HepG2 (cell line): ENCODE data around the gene NBEA. TPM values are rescaled to one million over a fixed set of nuclear protein-coding genes. Genes with fewer than 3 reads are reported as not detected.
A peak's percentile ranks its signal among the peaks of the same experiment; 100 is the strongest.

Experiments
- HNRNPLL ChIP-seq: fragments of 200-400 bp; formaldehyde crosslinking; IDR thresholded peaks from 2 replicates; pipeline ENCODE4 v1.6.1; 2017; ENCODE audit warnings: mild to moderate bottlenecking, low read depth, low read length; ENCODE audit not compliant: poor library complexity, severe bottlenecking
- MYC ChIP-seq: sonication (generic); formaldehyde crosslinking; IDR thresholded peaks from 2 replicates; pipeline ENCODE4 v1.9.0; 2021; ENCODE audit warnings: missing genetic modification reagents, borderline replicate concordance
- RELA ChIP-seq: sonication (generic); formaldehyde crosslinking; IDR thresholded peaks from 2 replicates; pipeline ENCODE4 v1.4.0; 2020; ENCODE audit warnings: missing genetic modification reagents
- SAP130 ChIP-seq: IDR thresholded peaks from 2 replicates; pipeline ENCODE4 v1.6.1; 2016; ENCODE audit warnings: low read depth
- SIN3A ChIP-seq: IDR thresholded peaks from 2 replicates; pipeline ENCODE4 v1.6.1; 2011; ENCODE audit warnings: low read depth, mild to moderate bottlenecking, control low read depth, low read length, borderline replicate concordance
- ZNF205 ChIP-seq: IDR thresholded peaks from 2 replicates; pipeline ENCODE4 v1.6.1; 2018; ENCODE audit warnings: missing biosample characterization, missing genetic modification reagents
- ZNF772 ChIP-seq: sonication (generic); formaldehyde crosslinking; IDR thresholded peaks from 2 replicates; pipeline ENCODE4 v1.5.0; 2020; ENCODE audit warnings: mild to moderate bottlenecking, missing genetic modification reagents
- ZNF775 ChIP-seq: sonication (generic); formaldehyde crosslinking; IDR thresholded peaks from 2 replicates; pipeline ENCODE4 v1.4.0; 2020; ENCODE audit warnings: missing genetic modification reagents, mild to moderate bottlenecking, moderate library complexity, borderline replicate concordance
- ZNF777 ChIP-seq: sonication (generic); formaldehyde crosslinking; IDR thresholded peaks from 2 replicates; pipeline ENCODE4 v1.4.0; 2020; ENCODE audit warnings: missing genetic modification reagents
- polyA plus RNA-seq, 8 experiments: library from polyadenylated mRNA; depleted of rRNA in 3 of 8; stranded (reverse) in 7 of 8; unstranded in 1 of 8; fragments of >200 nt; fragmentation: Illumina TruSeq in 4 of 8; extraction: Trizol in 4 of 8; gene quantifications; 2 replicates each; pipeline versions ENCODE4 v1.2.1 to v1.2.3, GENCODE V29; 2011 to 2016; ENCODE audit warnings: low read depth in 4 of 8, missing spikeins in 1 of 8, mixed read lengths in 1 of 8; ENCODE audit not compliant: insufficient read depth in 1 of 8
- total RNA-seq, 5 experiments: library from RNA; depleted of rRNA; stranded (reverse); fragments of >200 nt; fragmentation: Illumina TruSeq; extraction: Trizol; gene quantifications; 2 replicates each; pipeline ENCODE4 v1.2.3, GENCODE V29; 2016; ENCODE audit warnings: low read depth in 1 of 5
- TF ChIP-seq, protein P1 (sequence below): sonication (generic); formaldehyde crosslinking; IDR thresholded peaks from 2 replicates; pipeline ENCODE4 v1.5.0; 2020; ENCODE audit warnings: mild to moderate bottlenecking, missing genetic modification reagents, moderate library complexity
- TF ChIP-seq, protein P2 (sequence below): sonication (generic); formaldehyde crosslinking; IDR thresholded peaks from 2 replicates; pipeline ENCODE4 v1.4.0; 2020; ENCODE audit warnings: missing genetic modification reagents
- TF ChIP-seq, protein P3 (sequence below): sonication (generic); formaldehyde crosslinking; IDR thresholded peaks from 2 replicates; pipeline ENCODE4 v1.8.1; 2023; ENCODE audit warnings: mild to moderate bottlenecking, moderate library complexity, missing genetic modification reagents
- TF ChIP-seq, protein P4 (sequence below): sonication (generic); formaldehyde crosslinking; conservative IDR thresholded peaks from 2 replicates; pipeline ENCODE4 v1.4.0; 2020; ENCODE audit warnings: missing genetic modification reagents
- TF ChIP-seq, protein P5 (sequence below): sonication (generic); formaldehyde crosslinking; IDR thresholded peaks from 2 replicates; pipeline ENCODE4 v1.8.0; 2022; ENCODE audit warnings: missing genetic modification reagents, mild to moderate bottlenecking, borderline replicate concordance
- TF ChIP-seq, protein P6 (sequence below): sonication (generic); formaldehyde crosslinking; IDR thresholded peaks from 2 replicates; pipeline ENCODE4 v1.4.0; 2020; ENCODE audit warnings: missing genetic modification reagents

Gene NBEA
- total and polyA plus RNA-seq, 2 of the 13 experiments (the other 11 are each of a cell fraction or from before 2014, with no cell fraction given): 2.7 to 2.8 TPM

DNA sequence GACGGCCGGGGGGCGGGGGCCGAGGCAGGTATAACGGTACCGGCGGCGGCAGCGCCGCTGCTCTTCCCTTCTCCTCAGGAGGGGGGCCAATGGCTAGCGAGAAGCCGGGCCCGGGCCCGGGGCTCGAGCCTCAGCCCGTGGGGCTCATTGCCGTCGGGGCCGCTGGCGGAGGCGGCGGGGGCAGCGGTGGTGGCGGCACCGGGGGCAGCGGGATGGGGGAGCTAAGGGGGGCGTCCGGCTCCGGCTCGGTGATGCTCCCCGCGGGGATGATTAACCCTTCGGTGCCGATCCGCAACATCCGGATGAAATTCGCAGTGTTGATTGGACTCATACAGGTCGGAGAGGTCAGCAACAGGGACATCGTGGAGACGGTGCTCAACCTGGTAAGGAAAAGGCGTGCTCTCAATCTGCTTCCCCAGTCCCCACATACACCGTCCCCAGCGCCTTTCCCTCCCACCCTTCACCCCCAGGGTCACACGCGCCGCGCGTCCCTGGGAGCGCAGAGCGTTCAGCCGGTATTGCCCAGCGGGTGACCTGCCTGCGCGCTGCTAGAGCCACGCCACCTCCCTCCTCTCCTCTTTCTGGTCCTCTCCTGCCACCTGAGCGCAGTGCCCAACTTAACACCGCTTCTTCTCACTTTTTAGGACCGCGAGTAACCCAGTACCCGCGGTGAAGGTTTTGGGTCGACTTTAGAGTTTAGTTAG is 814 bp downstream of the NBEA start (continued):
- TF ChIP-seq, protein P1, sequence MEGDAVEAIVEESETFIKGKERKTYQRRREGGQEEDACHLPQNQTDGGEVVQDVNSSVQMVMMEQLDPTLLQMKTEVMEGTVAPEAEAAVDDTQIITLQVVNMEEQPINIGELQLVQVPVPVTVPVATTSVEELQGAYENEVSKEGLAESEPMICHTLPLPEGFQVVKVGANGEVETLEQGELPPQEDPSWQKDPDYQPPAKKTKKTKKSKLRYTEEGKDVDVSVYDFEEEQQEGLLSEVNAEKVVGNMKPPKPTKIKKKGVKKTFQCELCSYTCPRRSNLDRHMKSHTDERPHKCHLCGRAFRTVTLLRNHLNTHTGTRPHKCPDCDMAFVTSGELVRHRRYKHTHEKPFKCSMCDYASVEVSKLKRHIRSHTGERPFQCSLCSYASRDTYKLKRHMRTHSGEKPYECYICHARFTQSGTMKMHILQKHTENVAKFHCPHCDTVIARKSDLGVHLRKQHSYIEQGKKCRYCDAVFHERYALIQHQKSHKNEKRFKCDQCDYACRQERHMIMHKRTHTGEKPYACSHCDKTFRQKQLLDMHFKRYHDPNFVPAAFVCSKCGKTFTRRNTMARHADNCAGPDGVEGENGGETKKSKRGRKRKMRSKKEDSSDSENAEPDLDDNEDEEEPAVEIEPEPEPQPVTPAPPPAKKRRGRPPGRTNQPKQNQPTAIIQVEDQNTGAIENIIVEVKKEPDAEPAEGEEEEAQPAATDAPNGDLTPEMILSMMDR: 0 out of 2 replicates have a peak, but pooled peaks have one; percentile 12
- TF ChIP-seq RELA (CRISPR knock-in tag) (no peak), ZNF777 (CRISPR knock-in tag) (peak; percentile 90), HNRNPLL (peak; percentile 53), ZNF775 (CRISPR knock-in tag) (no peak), MYC (CRISPR knock-in tag) (peak; percentile 23), ZNF772 (CRISPR knock-in tag) (0 out of 2 replicates have a peak, but pooled peaks have one; percentile 17), SIN3A (0 out of 2 replicates have a peak, but pooled peaks have one; percentile 31), ZNF205 (CRISPR knock-in tag) (no peak), SAP130 (CRISPR knock-in tag) (peak; percentile 34; the same call in 1 of the 2 replicates)
- TF ChIP-seq, protein P2, sequence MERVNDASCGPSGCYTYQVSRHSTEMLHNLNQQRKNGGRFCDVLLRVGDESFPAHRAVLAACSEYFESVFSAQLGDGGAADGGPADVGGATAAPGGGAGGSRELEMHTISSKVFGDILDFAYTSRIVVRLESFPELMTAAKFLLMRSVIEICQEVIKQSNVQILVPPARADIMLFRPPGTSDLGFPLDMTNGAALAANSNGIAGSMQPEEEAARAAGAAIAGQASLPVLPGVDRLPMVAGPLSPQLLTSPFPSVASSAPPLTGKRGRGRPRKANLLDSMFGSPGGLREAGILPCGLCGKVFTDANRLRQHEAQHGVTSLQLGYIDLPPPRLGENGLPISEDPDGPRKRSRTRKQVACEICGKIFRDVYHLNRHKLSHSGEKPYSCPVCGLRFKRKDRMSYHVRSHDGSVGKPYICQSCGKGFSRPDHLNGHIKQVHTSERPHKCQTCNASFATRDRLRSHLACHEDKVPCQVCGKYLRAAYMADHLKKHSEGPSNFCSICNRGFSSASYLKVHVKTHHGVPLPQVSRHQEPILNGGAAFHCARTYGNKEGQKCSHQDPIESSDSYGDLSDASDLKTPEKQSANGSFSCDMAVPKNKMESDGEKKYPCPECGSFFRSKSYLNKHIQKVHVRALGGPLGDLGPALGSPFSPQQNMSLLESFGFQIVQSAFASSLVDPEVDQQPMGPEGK: peak; percentile 23; the same call in 1 of the 2 replicates
- TF ChIP-seq, protein P3, sequence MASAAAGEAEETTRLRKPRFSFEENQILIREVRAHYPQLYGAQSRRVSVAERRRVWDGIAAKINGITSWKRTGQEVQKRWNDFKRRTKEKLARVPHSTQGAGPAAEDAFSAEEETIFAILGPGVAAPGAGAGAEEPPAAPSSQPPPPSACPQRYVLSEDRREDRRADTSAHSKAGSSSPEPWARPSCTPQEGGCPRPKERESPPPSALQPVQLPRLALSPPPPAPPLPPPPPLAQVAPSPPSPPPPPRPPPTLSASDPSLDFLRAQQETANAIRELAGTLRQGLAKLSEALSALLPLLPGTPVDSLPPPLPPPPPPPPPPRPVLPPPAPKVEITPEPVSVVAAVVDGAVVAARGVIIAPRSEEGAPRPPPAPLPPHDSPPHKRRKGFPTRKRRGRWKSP (CRISPR knock-in tag): 0 out of 2 replicates have a peak, but pooled peaks have one; percentile 45
- TF ChIP-seq, protein P4, sequence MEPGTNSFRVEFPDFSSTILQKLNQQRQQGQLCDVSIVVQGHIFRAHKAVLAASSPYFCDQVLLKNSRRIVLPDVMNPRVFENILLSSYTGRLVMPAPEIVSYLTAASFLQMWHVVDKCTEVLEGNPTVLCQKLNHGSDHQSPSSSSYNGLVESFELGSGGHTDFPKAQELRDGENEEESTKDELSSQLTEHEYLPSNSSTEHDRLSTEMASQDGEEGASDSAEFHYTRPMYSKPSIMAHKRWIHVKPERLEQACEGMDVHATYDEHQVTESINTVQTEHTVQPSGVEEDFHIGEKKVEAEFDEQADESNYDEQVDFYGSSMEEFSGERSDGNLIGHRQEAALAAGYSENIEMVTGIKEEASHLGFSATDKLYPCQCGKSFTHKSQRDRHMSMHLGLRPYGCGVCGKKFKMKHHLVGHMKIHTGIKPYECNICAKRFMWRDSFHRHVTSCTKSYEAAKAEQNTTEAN (CRISPR knock-in tag): 0 out of 2 replicates have a peak, but pooled peaks have one; percentile 3
- TF ChIP-seq, protein P5, sequence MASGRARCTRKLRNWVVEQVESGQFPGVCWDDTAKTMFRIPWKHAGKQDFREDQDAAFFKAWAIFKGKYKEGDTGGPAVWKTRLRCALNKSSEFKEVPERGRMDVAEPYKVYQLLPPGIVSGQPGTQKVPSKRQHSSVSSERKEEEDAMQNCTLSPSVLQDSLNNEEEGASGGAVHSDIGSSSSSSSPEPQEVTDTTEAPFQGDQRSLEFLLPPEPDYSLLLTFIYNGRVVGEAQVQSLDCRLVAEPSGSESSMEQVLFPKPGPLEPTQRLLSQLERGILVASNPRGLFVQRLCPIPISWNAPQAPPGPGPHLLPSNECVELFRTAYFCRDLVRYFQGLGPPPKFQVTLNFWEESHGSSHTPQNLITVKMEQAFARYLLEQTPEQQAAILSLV (CRISPR knock-in tag): no peak
- TF ChIP-seq, protein P6, sequence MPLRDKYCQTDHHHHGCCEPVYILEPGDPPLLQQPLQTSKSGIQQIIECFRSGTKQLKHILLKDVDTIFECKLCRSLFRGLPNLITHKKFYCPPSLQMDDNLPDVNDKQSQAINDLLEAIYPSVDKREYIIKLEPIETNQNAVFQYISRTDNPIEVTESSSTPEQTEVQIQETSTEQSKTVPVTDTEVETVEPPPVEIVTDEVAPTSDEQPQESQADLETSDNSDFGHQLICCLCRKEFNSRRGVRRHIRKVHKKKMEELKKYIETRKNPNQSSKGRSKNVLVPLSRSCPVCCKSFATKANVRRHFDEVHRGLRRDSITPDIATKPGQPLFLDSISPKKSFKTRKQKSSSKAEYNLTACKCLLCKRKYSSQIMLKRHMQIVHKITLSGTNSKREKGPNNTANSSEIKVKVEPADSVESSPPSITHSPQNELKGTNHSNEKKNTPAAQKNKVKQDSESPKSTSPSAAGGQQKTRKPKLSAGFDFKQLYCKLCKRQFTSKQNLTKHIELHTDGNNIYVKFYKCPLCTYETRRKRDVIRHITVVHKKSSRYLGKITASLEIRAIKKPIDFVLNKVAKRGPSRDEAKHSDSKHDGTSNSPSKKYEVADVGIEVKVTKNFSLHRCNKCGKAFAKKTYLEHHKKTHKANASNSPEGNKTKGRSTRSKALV (CRISPR knock-in tag): peak; percentile 82; the same call in 1 of the 2 replicates
